Vagina (tissue), 2 donors: ENCODE measurements around the gene PPCDC.

Experiments
- CTCF ChIP-seq, 3 experiments: fragments of 450-650 bp in 2 of 3; fragments of 200-600 bp in 1 of 3; sonication (generic) in 1 of 3; IDR thresholded peaks; one replicate each; pipeline ENCODE4 v1.5.1; 2017 to 2019; ENCODE audit warnings: antibody characterized with exemption in 3 of 3, mild to moderate bottlenecking in 2 of 3, moderate library complexity in 2 of 3
- POLR2A ChIP-seq, 2 donors: fragments of 450-650 bp; IDR thresholded peaks; one replicate each; pipeline ENCODE4 v1.6.1; 2017; ENCODE audit warnings: antibody characterized with exemption in 2 of 2, mild to moderate bottlenecking in 2 of 2, moderate library complexity in 2 of 2
- POLR2AphosphoS5 ChIP-seq, 2 donors: sonication (generic); formaldehyde crosslinking; IDR thresholded peaks; one replicate each; pipeline ENCODE4 v1.9.0; 2017; ENCODE audit warnings: antibody characterized with exemption in 2 of 2, mild to moderate bottlenecking in 2 of 2, low read depth in 1 of 2; ENCODE audit not compliant: insufficient read depth in 1 of 2

GRCh38 chr15:74989527-74989926, 33.9 kb upstream of the PPCDC start:
- TF ChIP-seq CTCF (IDR thresholded peaks at IDR 0.05), result no peak
- TF ChIP-seq POLR2A (IDR thresholded peaks at IDR 0.05), result no peak
- TF ChIP-seq POLR2AphosphoS5 (IDR thresholded peaks at IDR 0.05; ENCODE audit: insufficient read depth in 1 of 2, low read depth in 1 of 2), result no peak
